ENCODE data around the gene PRKRA. TPM values are rescaled to one million over a fixed set of nuclear protein-coding genes. Genes with fewer than 3 reads are reported as not detected.
"Not testable (repeated sequence)": the region's sequence is repeated elsewhere in the genome, so short reads cannot be mapped to it uniquely, and the experiment has no call there.

The PRKRA gene
- total RNA-seq, 2 donors from 2014 or later = 21.5 to 35.9 TPM

DNA sequence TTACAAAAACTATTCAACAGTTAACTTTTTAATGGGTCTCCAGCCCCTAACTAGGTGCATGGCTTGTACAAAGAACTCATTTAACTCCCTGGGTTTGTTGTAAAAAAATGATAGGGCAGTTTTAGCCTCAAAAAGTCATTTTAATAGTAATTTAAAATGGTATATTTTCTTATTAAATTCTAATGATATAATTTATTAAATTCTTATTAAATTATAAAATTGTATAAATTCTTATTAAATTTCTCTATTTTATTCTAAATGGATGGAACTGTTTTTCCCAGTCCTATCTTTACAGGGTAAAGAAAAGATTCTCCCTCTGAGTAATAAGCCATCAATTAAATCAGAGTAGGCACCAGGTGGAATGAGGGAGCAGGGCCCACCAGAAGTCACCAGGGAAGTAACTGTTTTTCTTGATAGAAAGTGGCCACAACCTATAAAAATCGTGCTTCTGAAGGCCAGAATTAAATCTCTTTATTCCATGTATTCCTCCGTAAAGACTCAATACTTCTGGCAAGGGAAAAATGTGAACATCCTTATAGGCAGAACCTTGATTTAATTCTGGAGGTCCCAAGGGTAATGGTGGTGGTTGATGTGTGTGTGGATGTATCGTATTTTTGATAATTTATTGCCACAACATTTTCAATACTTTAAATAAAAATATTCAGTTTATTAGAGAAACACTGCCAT lies 26.6 kb upstream of the PRKRA start:
- Histone ChIP-seq H3K27ac (peak overlapping the region in 3 of 4 donors; percentile 92 to 98 (median 98)), H3K27me3 (no peaks in the 10 kb centered on the region), H3K36me3 (replicated peaks in 1 of 2; ENCODE audit: insufficient read depth in 1 of 2, low read depth in 2 of 2) (no peaks in the 10 kb centered on the region), H3K9me3 (no peaks in the 10 kb centered on the region), H3K4me3 (peak overlapping the region; percentile 60 to 63), H3K4me1 (peaks cover 30% of the 10 kb centered on the region)
- intact Hi-C loops (cut with DNase I) = no loop called here
- no peak for DNase-seq
- ATAC-seq = no peak
- no peak for TF ChIP-seq POLR2A (IDR thresholded peaks at IDR 0.05)
- TF ChIP-seq, protein P1, sequence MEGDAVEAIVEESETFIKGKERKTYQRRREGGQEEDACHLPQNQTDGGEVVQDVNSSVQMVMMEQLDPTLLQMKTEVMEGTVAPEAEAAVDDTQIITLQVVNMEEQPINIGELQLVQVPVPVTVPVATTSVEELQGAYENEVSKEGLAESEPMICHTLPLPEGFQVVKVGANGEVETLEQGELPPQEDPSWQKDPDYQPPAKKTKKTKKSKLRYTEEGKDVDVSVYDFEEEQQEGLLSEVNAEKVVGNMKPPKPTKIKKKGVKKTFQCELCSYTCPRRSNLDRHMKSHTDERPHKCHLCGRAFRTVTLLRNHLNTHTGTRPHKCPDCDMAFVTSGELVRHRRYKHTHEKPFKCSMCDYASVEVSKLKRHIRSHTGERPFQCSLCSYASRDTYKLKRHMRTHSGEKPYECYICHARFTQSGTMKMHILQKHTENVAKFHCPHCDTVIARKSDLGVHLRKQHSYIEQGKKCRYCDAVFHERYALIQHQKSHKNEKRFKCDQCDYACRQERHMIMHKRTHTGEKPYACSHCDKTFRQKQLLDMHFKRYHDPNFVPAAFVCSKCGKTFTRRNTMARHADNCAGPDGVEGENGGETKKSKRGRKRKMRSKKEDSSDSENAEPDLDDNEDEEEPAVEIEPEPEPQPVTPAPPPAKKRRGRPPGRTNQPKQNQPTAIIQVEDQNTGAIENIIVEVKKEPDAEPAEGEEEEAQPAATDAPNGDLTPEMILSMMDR (IDR thresholded peaks at IDR 0.05) = no peak
- WGBS, 2 donors = 16 to 17% methylated on average over 3 of the region's 3 CpGs

DNA sequence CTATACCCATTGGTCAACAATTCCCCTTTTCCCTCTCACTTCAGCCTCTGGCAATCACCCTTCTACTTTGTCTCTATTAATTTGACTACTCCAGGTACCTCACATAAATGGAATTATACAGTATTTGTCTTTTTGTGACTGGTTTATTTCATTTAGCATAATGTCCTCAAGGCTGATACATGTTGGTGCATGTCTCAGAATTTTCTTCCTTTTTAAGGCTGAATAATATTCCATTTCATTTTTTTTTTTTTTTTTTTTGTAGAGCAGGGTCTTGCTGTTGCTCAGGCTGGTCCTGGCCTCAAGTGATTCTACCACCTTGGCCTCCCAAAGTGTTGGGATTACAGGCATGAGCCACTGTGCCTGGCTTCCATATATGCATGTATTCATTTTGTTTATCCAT lies 25.5 kb upstream of the PRKRA start:
- Histone ChIP-seq H3K27ac (no peak overlapping the region), H3K4me1 (peaks cover 19% of the 10 kb centered on the region), H3K27me3 (no peaks in the 10 kb centered on the region), H3K4me3 (no peak overlapping the region), H3K9me3 (no peaks in the 10 kb centered on the region), H3K36me3 (replicated peaks in 1 of 2; ENCODE audit: insufficient read depth in 1 of 2, low read depth in 2 of 2) (no peaks in the 10 kb centered on the region)
- no peak for DNase-seq
- intact Hi-C loops (cut with DNase I) = no loop called here
- no peak for TF ChIP-seq POLR2A (IDR thresholded peaks at IDR 0.05)
- TF ChIP-seq, protein P1 (IDR thresholded peaks at IDR 0.05) = no peak
- ATAC-seq = no peak

DNA sequence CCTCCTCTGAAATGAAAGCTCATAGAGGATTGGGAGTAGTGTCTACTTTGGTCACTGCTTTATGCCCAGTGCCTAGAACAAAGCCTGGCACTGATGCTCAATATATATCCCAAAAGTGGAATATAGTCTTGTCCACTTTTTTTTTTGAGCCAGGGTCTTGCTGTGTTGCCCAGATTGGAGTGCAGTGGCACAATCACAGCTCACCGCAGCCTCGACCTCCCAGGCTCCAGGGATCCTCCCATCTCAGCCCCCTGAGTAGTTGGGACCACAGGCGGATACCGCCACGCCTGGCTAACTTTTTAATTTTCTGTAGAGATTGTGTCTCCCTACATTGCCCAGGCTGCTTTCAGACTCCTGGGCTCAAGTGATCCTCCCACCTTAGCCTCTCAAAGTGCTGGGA lies 23.6 kb upstream of the PRKRA start:
- Histone ChIP-seq H3K36me3 (replicated peaks in 1 of 2; ENCODE audit: insufficient read depth in 1 of 2, low read depth in 2 of 2) (no peaks in the 10 kb centered on the region), H3K27me3 (no peaks in the 10 kb centered on the region), H3K4me1 (peaks cover 10% of the 10 kb centered on the region), H3K27ac (no peak overlapping the region), H3K9me3 (no peaks in the 10 kb centered on the region), H3K4me3 (no peak overlapping the region)
- 98 to 100% methylated on average over 5 of the region's 5 CpGs for WGBS, 2 donors
- intact Hi-C loops (cut with DNase I) = no loop called here
- ATAC-seq = no peak
- DNase-seq = no peak
- TF ChIP-seq POLR2A (IDR thresholded peaks at IDR 0.05) = no peak
- TF ChIP-seq, protein P1 (IDR thresholded peaks at IDR 0.05) = no peak

DNA sequence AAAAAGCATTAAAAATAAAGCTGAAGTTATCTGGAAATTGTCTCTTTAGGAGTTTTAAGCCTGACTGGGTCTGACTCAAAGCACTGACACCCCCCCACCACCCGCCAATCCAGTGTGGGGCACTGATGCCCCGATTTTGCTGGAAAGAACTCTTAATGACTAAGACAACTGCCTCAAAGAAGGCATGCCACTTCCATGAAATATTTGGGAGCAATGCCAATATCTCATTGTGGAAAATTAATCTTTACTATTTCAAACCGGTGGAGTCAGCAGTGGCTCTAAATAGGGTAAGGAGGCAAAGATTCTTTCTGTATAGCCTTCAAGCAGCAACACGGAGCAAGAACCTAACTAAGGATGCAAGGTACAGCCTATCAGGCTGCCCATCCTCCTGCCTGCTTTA lies 23.0 kb upstream of the PRKRA start:
- H3K4me3 ChIP-seq = no peak overlapping the region
- DNase-seq (no peak), ATAC-seq (no peak)
- no peak for TF ChIP-seq POLR2A (IDR thresholded peaks at IDR 0.05)
- TF ChIP-seq, protein P1 (IDR thresholded peaks at IDR 0.05) = no peak
- intact Hi-C loops (cut with DNase I) = no loop called here
- no peaks in the 10 kb centered on the region for H3K36me3 ChIP-seq (replicated peaks in 1 of 2; ENCODE audit: insufficient read depth in 1 of 2, low read depth in 2 of 2)
- H3K9me3 ChIP-seq = no peaks in the 10 kb centered on the region
- no peaks in the 10 kb centered on the region for H3K27me3 ChIP-seq
- WGBS, 2 donors = 56 to 57% methylated on average over 4 of the region's 4 CpGs
- no peak overlapping the region for H3K27ac ChIP-seq
- peaks cover 5% of the 10 kb centered on the region for H3K4me1 ChIP-seq

DNA sequence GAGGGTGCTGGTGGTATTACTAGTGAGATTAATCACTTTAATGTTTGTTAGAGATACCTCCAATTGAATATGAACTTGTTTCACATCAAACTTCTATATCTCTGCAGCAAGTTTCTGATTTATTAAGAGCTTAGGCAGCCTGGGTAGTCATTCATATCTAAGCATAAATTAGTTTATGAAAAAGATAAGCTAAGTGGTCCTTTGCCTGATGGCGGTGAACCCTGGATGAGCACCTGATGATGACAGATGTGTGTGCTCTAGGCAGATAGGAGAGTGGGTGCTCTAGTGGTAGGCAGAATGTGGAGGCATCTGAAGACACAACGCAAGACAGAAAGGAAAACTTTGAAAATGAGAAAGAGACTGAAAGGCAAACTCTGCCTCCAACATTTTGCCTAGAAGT lies 22.4 kb upstream of the PRKRA start:
- 89 to 93% methylated on average over 2 of the region's 2 CpGs for WGBS, 2 donors
- Histone ChIP-seq H3K36me3 (replicated peaks in 1 of 2; ENCODE audit: insufficient read depth in 1 of 2, low read depth in 2 of 2) (no peaks in the 10 kb centered on the region), H3K4me3 (no peak overlapping the region), H3K27ac (no peak overlapping the region), H3K27me3 (no peaks in the 10 kb centered on the region), H3K4me1 (peaks cover 5% of the 10 kb centered on the region), H3K9me3 (no peaks in the 10 kb centered on the region)
- intact Hi-C loops (cut with DNase I) = no loop called here
- TF ChIP-seq, protein P1 (IDR thresholded peaks at IDR 0.05) = no peak
- no peak for TF ChIP-seq POLR2A (IDR thresholded peaks at IDR 0.05)
- ATAC-seq (no peak), DNase-seq (no peak)

DNA sequence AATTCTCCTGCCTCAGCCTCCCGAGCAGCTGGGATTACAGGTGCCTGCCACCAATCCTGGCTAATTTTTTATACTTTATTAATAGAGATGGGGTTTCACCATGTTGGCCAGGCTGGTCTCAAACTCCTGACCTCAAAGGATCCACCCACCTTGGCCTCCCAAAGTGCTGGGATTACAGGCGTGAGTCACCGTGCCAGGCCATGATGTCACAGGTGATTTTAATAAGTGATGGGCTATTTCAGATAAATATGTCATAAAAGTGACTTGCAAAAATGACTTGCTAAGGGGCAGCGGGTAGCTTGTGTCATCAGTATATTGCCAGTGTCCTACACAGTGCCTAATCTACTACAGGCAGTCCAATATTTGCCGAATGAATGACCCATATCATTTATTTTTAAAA lies 20.3 kb upstream of the PRKRA start:
- ATAC-seq; H3K27me3 ChIP-seq; intact Hi-C loops (cut with DNase I); H3K9me3 ChIP-seq; DNase-seq; H3K27ac ChIP-seq; H3K36me3 ChIP-seq (replicated peaks in 1 of 2; ENCODE audit: insufficient read depth in 1 of 2, low read depth in 2 of 2); H3K4me1 ChIP-seq; H3K4me3 ChIP-seq: not testable (repeated sequence)
- WGBS, 2 donors = 89 to 94% methylated on average over 5 of the region's 5 CpGs

Measured in body of pancreas (tissue), 4 donors.